Fibroblast of villous mesenchyme (primary cell): Measurements from ENCODE around the gene SULT2B1. TPM values are rescaled to one million over a fixed set of nuclear protein-coding genes. Genes with fewer than 3 reads are reported as not detected.

Source experiments
- DNase-seq: peaks from one replicate; pipeline ENCODE4 v3.0.0-alpha.2; 2010; ENCODE audit warnings: low read depth
- H3K4me3 ChIP-seq: 2 replicates; pipeline ENCODE4 v1.5.1; 2011; ENCODE audit warnings: low read depth, mild to moderate bottlenecking, low read length
- total RNA-seq: library from RNA; depleted of rRNA; stranded (reverse); fragments of >200 nt; gene quantifications from 2 replicates; pipeline ENCODE4 v1.2.3, GENCODE V29; 2012
- TF ChIP-seq, protein P1 (sequence below): IDR thresholded peaks from 2 replicates; pipeline ENCODE4 v1.5.1; 2012; ENCODE audit warnings: low read depth, mild to moderate bottlenecking, low read length; ENCODE audit not compliant: insufficient read depth

The SULT2B1 gene
- total RNA-seq, 1 donor, result not detected

- no peak for DNase-seq
- peak overlapping the region; percentile 60 for H3K4me3 ChIP-seq
- TF ChIP-seq, protein P1, sequence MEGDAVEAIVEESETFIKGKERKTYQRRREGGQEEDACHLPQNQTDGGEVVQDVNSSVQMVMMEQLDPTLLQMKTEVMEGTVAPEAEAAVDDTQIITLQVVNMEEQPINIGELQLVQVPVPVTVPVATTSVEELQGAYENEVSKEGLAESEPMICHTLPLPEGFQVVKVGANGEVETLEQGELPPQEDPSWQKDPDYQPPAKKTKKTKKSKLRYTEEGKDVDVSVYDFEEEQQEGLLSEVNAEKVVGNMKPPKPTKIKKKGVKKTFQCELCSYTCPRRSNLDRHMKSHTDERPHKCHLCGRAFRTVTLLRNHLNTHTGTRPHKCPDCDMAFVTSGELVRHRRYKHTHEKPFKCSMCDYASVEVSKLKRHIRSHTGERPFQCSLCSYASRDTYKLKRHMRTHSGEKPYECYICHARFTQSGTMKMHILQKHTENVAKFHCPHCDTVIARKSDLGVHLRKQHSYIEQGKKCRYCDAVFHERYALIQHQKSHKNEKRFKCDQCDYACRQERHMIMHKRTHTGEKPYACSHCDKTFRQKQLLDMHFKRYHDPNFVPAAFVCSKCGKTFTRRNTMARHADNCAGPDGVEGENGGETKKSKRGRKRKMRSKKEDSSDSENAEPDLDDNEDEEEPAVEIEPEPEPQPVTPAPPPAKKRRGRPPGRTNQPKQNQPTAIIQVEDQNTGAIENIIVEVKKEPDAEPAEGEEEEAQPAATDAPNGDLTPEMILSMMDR, result no peak
Observed at GRCh38 chr19:48645620-48646000, 93.6 kb downstream of the SULT2B1 start.

DNA sequence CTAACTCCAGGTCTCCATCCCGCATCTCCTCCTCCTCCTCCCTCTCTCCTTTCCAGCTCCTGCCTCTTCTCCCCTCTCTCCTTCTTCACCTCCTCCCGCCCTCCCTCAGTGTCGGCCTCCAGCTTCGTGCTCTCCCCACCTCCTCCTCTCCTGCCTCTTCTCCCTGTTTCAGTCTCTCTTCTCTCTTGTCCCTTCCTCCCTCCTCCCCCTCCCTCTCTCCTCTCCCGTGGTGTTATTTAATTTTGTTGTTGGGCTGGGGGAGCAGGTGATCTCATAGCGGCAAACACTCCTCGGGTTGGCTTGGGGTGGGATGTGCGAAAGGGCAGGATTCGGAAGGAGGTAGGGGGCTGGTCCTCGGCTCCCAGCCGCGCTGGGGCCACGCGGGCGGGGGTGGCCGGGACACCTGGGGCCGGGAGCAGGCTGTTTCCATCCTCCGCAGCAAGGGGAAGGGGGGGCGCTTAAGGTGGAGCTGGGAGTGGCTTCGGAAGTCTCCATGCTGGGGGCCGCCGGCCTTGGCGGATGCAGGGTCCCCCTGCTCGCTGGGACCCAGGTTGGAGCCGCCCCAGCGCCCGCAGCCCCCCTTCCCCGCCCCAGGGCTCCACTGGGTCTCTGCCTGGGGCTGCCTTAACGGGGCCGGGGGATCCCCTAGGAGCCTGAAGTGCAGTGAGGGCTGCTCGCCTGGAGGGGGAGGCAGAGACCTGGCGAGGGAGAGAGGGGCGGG is 94.2 kb downstream of the SULT2B1 start, which contains the start of gene CA11:
CA11 (minus strand) TSS at position 187 of the 721 bp plus-strand sequence. CDS start 555 bp downstream, outside the sequence.
- peak; percentile 82 for DNase-seq
- peak within 1 kb of the TSS; percentile 60 for H3K4me3 ChIP-seq
- TF ChIP-seq, protein P1, result peak; percentile 90

- TF ChIP-seq, protein P1, result no peak
- DNase-seq, result no peak
- peak overlapping the region; percentile 60 for H3K4me3 ChIP-seq
Observed at GRCh38 chr19:48646722-48647216, 94.8 kb downstream of the SULT2B1 start.

- no peak overlapping the region for H3K4me3 ChIP-seq
- TF ChIP-seq, protein P1, result no peak
- no peak for DNase-seq
Observed at GRCh38 chr19:48648134-48648533, 96.2 kb downstream of the SULT2B1 start.

Other genes starting within 250 kb of the SULT2B1 start
- 82.8 and 92.4 TPM in 2 replicates for gene EMP3, start 226.6 kb upstream of the SULT2B1 start, total RNA-seq
- 2.9 and 3.0 TPM in 2 replicates for gene TMEM143, start 188.2 kb upstream of the SULT2B1 start, total RNA-seq
- not detected in 2 replicates for gene SYNGR4, start 187.8 kb upstream of the SULT2B1 start, total RNA-seq
- 72.2 and 111 TPM in 2 replicates for gene KDELR1, start 160.6 kb upstream of the SULT2B1 start, total RNA-seq
- 0.86 and 1.9 TPM in 2 replicates for gene GRIN2D, start 158.5 kb upstream of the SULT2B1 start, total RNA-seq
- 25.1 and 38.4 TPM in 2 replicates for gene GRWD1, start 106.2 kb upstream of the SULT2B1 start, total RNA-seq
- gene KCNJ14, start 96.6 kb upstream of the SULT2B1 start, total RNA-seq, result 0.43 and 0.64 TPM in 2 replicates
- gene CYTH2, start 82.8 kb upstream of the SULT2B1 start, total RNA-seq, result 31.1 and 42.5 TPM in 2 replicates
- gene LMTK3, start 40.3 kb upstream of the SULT2B1 start, total RNA-seq, result 0.32 and 0.43 TPM in 2 replicates
- gene SPACA4, start 54.6 kb downstream of the SULT2B1 start, total RNA-seq, result not detected in 2 replicates
- 0.32 and 1.3 TPM in 2 replicates for gene FAM83E, start 62.9 kb downstream of the SULT2B1 start, total RNA-seq
- gene RPL18, start 67.0 kb downstream of the SULT2B1 start, total RNA-seq, result 1,548 and 1,575 TPM in 2 replicates
- 7.8 and 10.0 TPM in 2 replicates for gene SPHK2, start 67.3 kb downstream of the SULT2B1 start, total RNA-seq
- gene DBP, start 85.2 kb downstream of the SULT2B1 start, total RNA-seq, result 6.9 and 7.7 TPM in 2 replicates
- gene CA11, start 94.0 kb downstream of the SULT2B1 start, total RNA-seq, result 1.3 TPM in 2 replicates
- under 0.01 TPM in 1 of 2 replicates, not detected in the other for gene NTN5, start 120.8 kb downstream of the SULT2B1 start, total RNA-seq
- not detected in 2 replicates for gene FUT2, start 143.8 kb downstream of the SULT2B1 start, total RNA-seq
- gene MAMSTR, start 167.6 kb downstream of the SULT2B1 start, total RNA-seq, result 1.7 and 2.3 TPM in 2 replicates
- 0.97 and 2.6 TPM in 2 replicates for gene RASIP1, start 188.4 kb downstream of the SULT2B1 start, total RNA-seq
- under 0.01 TPM in 1 of 2 replicates, not detected in the other for gene IZUMO1, start 194.7 kb downstream of the SULT2B1 start, total RNA-seq
- gene FUT1, start 200.5 kb downstream of the SULT2B1 start, total RNA-seq, result under 0.01 TPM in 2 replicates
- gene FGF21, start 203.4 kb downstream of the SULT2B1 start, total RNA-seq, result not detected in 2 replicates